Stimulated activated CD8-positive, alpha-beta memory T cell treated with anti-CD3 and anti-CD28 coated beads, Interleukin-15, amount 100 ng/mL, for 24 hours (primary cell): ENCODE results near the gene PRKN.

Source experiments
- DNase-seq: peaks from one replicate; pipeline ENCODE4 v3.0.0-alpha.2; 2020; ENCODE audit warnings: low read depth

Gene PRKN

DNA sequence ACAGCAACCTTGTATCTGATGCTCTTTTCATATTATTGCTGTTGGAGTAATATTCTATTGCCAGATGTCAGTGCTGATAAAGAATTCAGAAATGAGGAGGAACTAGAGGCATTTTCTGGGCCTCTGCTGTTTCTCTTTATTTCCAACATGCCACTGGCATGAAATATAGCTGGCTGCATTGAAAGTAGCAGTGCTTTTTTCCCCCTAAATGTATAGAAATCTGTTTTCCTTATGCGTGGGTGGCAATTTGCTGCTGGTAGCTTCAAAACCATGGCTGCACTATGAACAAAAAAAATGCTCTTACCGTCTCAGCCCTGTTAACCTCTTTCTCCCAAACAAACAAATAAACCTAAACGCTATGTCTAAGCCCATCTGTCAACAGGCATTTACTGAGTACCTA is 1011.4 kb downstream of the PRKN start:
- DNase-seq, result no peak

DNA sequence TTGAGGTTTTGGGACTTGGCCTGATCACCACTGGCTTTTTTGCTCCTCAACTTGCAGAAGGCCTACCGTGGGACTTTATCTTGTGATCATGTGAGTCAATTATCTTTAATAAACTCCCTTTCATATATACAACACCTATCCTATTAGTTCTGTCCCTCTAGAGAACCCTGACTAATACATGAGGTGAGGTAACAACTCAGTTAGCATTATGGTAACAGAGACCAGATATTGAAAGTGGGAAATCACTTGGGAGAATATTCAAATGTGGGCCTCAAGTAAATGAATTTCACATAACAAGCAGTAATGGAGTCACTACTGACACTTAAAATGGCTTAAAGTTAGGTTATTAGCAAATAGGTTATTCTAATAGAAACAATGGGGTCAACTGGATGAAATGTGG is 1015.6 kb downstream of the PRKN start:
- no peak for DNase-seq

DNA sequence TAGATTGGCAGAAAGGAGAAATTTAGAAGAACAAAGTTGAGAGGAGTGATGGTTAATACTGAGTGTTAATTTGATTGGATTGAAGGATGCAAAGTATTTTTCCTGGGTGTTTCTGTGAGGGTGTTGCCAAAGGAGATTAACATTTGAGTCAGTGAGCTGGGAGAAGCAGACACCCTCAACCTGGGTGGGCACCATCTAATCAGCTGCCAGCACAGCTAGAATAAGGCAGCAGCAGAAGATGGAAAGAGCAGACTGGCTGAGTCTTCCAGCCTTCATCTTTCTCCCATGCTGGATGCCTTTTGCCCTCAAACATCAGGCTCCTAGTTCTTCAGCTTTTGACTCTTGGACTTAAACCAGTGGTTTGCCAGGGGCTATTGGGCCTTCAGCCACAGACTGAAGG is 1016.1 kb downstream of the PRKN start:
- no peak for DNase-seq

DNA sequence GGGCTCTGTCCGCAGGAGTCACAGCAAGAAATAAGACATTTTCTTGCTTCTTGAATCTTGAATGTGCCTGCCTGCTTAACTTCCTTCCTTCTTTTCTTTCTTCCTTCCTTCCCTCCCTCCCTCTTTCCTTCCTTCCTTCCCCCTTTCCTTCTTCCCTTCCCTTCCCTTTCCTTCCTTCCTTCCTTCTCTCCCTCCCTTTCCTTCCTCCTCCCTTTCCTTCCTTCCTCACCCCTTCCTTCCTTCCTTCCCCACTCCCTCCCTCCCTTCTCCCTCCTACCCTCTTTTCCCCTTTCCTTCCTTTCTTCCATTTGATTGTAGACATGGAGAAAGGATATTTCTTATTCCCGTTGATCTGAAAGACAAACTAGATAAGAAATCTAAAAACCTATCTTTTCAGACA is 1016.9 kb downstream of the PRKN start:
- no peak for DNase-seq

DNA sequence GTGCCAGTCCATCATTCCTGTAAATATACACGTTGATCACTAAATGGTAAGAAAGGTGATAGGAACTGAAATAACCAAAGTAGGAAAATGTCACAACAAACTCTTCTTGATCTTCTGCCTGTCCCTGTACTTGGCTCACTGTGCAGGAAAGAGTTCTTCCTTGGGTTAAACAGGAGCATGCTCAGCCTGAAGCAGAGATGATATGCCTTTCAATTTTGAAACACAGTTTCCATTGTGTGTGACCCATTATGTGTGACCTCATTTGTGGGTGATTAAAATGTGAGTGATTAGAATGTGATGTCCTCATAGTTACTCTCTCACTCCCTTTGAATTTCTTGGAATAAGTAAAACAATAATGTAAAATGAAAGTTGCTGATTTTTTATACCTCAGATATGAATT is 1026.5 kb downstream of the PRKN start:
- no peak for DNase-seq

DNA sequence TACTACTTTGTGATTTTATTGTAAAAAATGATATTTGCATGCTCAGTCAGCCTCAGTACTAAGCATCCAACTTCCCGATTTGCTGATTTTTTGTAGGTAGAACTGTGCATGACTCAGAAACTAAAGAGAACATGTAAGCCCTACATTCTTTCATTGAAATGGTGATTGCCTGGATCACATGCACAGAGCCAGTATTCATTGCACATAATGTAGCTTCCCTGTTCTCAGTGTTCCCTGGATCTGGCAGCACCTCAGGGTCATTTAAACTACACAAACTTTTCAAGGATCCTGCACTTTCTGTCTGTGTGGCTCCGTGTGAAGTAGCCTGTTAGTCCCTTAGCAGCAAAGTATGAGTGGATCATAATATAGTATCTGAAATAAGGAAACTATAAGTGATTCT is 1030.8 kb downstream of the PRKN start:
- DNase-seq, result no peak

DNA sequence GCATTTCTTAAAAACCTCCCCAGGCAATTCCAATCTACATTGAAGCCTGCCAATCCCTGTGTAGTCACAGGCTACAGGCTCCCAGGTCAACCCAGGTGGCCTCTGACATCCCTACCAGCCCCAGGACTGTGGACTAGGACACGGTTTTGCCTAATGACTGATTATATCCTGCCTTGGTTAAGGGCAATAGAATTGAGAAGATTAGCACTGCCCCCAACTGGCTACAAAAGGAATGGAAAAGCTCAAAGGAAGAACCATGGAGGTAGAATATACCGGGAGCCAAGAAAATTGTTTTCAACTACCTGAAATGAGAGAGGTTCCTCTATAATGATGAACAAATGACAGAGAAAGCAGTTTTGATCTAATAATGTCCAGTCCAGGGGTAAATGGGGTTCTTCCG is 1032.6 kb downstream of the PRKN start:
- DNase-seq, result no peak

DNA sequence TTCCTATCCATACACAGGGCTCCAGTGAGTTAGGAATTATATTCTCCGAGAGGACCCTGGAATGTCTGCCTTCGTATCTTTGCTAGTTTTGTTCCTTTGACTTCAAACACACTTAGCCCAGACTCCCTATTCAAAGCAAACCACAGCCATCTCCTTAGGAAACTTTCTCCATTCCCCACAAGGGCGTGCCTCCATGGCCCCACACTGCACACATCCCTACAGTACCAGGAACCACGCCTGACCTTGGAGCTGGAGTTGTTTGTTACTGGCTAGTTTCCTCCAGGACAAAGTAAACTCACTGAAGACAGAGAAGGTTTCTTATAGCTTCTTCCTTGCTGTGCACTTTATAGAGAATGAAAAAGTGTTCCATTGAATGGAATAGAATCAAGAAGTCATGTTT is 1040.9 kb downstream of the PRKN start:
- no peak for DNase-seq

DNA sequence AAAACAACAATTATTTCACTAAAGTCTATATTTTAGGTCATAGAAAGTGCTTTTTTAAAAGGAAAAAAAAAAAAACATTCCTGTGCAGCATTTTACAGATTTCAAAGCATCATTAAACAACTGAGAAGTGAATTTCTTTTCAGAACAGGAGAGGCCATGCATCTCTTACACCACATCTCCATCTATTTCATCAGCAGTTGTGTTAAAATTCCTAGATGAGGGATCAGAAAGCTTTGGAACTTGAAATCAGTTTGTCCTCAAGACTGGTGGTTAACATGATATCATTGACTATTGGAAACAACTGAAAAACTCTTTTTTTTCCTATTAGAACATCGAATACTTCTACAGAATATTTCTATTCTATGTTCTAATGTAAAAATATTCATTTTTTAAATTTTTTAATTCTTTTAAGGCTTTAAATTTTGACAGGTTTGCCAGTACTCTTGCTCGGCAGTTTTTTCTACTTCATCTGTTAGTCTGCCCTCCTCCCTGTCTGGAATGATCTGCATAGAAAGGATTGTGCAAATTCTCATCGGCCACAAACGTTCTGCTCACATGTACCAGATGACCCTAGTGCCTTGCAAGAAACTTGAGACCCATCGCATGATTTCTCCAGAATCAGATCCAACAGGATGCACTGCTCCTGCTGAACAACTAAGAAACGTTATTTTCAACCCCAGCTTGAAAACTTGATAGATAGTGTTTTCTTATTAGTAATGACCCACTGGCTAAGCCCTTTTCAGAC is 1042.7 kb downstream of the PRKN start:
- no peak for DNase-seq

DNA sequence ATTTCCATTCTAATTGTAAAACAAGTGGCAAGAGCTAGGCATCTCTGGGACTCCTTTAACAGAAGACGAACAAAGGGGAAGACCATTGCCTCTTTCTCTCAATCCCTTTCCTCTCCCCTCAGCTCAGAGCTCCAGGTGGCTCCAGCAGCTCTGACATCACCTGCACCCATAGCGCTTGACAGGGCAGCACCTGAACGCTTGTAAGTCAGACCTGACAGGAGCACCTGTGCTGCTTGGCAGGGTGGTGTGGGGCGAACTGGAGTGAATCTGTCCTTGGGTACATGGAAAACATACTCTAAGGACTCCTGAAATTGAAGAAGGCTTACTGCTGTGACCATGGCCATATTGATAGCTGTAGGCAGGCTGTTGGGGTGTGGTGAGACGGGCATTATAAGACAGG is 1044.2 kb downstream of the PRKN start:
- DNase-seq, result no peak

DNA sequence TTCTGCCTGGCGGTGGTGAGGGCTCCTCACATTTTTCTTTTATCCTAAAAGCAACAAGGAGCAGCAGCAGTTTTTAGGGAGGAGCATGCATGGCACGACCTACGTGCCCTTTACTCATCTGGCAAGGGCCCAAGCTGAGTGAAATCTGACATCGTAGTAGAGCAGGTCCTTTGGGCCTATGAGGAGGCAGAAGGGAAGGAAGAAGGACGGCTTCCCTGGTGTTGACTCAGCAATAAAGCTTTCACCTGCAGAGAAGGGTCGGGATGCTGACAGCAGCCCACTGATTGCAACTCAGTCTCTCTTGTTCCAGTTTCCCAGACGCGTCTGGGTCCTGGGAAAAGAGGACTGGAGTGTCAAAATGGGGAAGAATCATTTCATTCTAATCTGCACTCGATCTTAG is 1044.6 kb downstream of the PRKN start:
- no peak for DNase-seq

DNA sequence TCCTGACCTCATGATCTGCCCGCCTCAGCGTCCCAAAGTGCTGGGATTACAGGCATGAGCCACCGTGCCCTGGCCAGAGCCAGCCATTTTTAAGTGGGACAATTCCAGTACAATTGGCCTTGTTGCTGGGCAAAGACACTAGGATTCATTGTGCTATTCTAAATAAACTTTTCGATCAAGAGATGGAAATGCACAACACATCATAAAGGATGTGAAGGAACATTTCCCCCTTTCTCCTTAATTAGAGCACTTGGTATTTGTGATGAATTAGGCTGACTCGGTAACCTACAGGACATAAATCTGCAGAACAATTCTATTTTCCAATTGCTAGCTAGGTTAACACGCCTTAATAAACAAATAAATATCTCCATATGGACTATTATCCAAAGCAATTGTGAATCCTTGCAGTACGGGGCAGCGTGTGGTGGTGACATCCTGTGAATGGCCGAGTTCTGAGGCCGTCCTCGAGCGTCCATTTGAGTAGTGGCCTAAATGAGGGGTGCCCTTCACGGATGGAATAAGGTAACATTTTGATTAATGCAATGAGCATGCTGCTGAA is 1047.5 kb downstream of the PRKN start:
- DNase-seq, result no peak

DNA sequence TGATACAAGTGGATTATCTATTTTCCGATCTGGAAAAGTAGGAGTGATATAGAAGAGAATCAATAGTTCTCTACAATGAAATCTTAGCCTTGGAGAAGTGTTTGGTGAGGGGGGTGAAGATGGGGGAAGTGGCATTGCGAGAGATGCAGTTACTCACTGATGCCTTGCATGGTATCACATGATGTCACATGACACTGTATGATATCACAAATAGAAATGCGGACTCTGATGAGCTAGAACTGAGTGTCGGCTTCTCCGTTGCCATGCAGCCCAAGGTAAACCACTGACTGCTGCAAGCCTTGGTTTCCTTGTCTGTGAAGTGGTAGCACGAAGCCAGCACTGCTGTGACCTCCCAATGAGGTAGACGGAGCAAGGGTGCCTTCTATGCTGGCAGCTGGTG is 1050.4 kb downstream of the PRKN start:
- DNase-seq, result no peak

DNA sequence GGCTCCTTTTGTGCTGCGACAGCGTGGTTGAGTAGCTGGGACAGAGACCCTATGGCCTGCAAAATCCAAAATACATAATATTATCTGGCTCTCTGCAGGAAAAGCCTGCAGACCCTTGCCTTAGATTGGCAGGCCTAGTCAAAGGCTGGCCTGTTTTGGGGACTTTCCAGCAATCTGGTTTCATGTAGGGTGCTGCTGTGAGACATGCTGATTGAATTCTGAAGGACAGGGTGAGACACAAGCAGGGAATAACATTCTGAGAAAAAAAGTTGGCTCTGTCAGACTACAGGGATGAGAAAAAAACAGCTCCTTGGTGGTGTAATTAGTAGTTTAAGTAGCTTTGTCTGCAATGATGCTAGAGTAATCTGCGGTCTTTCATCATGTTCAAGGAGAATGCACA is 1051.0 kb downstream of the PRKN start:
- no peak for DNase-seq

DNA sequence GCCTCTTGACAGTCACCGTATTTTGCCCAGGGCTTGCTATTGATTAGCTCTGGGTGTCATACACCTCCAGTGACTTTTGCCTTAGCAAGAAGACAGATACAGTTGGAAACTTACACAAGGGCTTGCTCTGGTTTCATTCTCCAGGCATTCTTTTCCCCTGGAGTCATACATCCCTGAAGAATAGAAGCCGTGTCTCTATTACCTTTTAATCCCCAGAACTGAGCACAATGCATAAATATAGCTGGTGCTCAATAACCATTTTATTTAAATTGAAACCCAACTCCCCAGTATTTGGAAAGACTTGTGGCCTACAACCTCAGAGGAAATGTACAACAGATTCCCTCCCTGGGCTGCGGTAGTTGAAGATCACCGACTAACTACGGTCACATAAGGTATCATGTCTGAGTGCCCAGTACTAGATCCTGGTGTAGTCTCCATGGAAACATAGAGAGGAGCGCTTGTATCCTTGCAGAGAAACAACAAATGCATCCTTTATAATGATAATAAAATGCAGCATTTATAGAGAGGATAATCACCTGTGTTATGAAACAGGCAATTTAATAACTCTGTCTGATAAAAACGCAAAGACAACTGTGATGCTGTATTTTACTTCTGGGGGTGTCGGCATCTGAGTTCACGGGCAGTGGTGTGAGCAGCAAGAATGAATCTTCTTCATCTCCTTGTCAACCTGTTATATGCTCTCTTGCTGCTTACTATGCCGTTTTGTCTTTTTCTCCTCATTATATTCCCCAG is 1052.5 kb downstream of the PRKN start:
- DNase-seq, result no peak

DNA sequence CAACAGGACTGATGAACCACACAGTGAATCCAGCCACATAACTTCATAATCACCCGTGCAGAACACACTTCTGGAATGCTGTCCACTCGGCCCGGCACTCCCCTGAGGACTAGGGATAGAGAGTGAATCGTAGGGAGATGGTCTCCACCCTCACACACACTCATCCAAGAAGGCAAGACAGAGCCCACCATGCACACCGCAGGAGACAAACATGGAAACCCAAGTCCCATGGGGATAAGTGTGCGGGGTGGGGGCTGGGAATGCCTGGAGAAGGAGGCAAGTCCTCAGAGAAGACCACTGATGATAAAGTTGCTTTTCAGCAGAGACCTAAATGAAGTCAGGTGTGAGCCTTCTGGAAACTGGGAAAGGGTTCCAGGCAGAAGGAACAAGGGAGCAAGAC is 1054.5 kb downstream of the PRKN start:
- DNase-seq, result no peak

DNA sequence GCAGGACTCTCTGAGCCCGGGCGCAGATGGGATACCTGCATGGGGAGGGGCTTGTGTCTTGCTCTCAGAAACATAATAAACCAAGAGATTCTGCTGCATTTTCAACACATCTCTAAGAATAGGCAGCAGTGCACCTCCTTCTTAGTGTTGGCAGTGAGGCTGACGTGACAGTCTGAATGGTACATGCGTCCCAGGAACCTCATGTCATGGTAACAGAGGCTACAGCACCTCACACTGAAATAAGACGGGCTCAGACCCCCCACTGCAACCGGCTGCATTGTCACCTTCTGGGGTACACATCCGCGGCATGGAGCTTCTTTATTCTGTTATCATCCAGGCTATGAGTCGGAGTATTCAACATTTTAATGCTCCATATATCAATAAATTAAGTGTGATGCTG is 1056.4 kb downstream of the PRKN start:
- no peak for DNase-seq

DNA sequence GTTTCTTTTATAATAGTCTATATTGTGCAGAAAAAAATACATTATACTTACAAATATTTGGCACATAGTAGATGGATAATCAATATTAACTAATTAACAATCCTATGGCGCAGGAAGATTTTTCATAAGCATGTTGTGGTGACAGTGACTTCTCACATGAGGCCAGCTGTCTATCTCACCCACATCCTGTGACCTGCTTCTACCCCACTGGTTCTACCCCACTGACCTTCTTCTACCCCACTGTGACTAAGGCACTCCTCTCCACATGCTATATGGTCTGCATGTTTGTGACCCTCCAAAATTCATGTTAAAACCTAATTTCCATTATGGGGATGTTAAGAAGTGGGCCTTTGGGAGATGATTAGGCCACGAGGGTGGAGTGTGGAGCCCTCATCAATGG is 1058.9 kb downstream of the PRKN start:
- no peak for DNase-seq

DNA sequence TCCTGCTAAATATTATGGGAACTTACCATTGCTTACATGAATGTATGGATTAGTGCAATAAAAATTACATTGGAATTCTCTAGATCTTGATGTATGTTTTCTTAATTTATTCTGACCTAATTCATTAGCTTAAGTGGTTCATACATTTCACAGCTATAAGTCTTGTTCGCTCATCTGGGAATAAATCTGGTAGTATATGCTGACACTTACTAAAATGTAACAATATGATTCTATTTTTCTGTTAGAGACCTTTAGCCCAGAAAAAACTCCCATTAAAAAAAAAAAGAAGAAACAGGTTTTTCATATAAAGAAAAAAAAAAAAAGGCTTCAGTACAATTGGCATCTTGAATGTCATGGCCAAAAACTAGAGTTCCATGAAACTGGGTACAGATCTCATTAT is 1059.6 kb downstream of the PRKN start:
- DNase-seq, result no peak

DNA sequence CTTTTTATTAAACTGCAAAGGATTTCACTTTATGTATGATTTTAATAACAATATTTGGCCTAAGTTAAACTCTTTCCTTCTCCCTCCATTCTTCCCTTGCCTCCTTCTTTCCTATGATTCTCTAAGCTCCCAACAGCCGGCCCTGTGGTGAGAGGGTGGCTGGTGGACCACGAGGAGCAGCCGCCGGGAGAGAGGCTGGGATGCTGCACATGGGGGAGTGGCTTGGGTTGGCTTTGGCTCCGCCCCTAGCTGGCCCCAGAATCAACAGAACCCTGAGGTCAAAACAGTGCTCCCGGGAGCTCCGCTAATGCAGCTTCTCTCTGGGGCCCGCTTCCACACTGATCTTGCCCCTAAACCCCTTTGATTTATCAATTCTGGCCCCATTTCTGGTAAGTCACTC is 1063.9 kb downstream of the PRKN start:
- DNase-seq, result no peak

DNA sequence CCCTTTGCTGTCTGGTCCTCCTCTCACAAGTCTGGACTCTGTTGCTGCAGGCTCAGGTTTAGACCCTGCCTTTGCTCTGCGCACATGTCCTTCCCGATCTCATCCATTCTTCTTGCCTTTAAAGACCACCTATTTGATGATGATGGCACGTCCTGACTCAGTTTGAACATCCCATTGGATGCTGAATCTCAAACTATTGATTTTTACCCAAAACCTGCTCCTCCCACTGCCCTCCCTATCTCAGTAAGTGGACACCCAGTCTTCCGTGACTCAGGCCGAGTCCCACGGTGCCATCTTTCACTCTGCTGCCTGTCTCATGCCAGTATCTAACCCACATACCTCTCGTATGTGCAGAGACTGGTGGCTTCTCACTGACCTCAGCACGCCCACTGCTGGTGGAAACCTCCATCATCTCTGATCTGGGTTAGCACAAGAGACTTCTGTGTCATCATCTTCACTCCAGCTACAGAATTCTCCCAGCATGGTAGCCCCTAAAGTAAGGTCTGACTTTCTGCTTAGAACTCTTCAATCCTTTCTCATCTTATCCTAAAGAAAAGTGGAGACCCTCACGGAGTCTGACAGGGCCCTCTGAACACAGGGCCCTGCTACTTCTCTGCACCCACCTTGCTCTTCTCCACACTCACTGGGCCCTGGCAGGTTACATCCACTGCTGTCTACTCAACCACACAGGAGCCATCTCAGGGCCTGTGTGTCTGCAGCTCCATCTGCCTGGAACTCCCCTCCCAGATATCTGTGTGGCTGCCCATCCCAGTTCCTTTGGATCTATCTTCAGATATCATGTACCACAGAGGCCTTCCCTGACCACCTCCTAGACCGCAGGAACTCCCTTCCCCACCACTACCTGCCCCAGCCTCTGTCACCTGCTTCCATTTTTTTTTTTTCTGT is 1066.6 kb downstream of the PRKN start:
- no peak for DNase-seq

DNA sequence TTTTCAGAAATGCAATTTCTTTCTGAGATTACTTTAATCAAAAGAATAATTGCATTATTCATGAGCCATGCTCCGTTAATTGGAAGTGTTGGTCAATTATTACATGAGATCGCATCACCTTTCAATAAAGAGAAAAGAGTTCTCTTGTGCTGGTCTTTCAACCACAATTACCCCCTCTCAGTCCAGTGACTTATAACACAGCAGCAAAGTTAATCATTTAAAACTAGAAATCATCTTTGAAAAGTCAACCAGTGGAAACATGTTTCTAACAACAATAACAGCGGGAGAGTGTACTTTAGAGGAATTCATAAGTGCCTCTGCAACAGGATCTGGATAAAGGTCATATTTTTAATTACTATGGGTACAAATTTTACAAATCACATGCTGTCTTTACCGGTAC is 1069.4 kb downstream of the PRKN start:
- DNase-seq, result no peak

DNA sequence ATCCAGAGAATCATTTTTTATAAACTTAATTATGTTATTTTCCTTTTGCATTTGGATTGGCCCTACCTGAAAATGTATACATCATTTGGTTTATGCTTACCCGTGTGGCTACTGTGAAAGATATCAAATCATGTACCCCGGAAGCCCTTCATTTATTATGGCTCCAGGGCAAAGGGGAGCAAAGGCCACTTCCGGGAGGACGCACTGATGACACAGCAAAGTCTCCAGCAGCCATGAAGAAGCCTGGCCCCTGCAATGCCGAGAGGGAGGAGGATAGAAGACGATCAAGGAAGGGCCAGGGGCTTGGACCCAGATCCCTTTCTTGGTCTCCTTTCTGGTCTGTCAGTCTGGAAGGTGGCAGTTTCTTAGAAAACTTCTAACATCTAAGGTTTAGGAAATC is 1073.4 kb downstream of the PRKN start:
- DNase-seq, result no peak
